SH-SY5Y (cell line): ENCODE measurements around the gene IRF2BP2.

Experiments used
- GATA2 ChIP-seq: IDR thresholded peaks from 2 replicates; pipeline ENCODE4 v1.6.1; 2011; ENCODE audit warnings: mild to moderate bottlenecking, low read depth, low read length
- GATA3 ChIP-seq: IDR thresholded peaks from 2 replicates; pipeline ENCODE4 v1.6.1; 2011; ENCODE audit warnings: low read depth, mild to moderate bottlenecking, low read length, moderate library complexity

IRF2BP2 gene

GRCh38 chr1:234603221-234604204 lies 6.5 kb downstream of the IRF2BP2 start:
- TF ChIP-seq GATA2 (peak; percentile 74), GATA3 (no peak; the same call in 1 of the 2 replicates)

GRCh38 chr1:234602334-234603220 lies 7.4 kb downstream of the IRF2BP2 start:
- TF ChIP-seq GATA3 (no peak), GATA2 (no peak)

GRCh38 chr1:234601301-234602017 lies 8.5 kb downstream of the IRF2BP2 start:
- TF ChIP-seq GATA2 (peak; percentile 96), GATA3 (peak; percentile 98)

GRCh38 chr1:234600418-234601281 lies 9.3 kb downstream of the IRF2BP2 start:
- no peak for TF ChIP-seq GATA3
- TF ChIP-seq GATA2: peak; percentile 76

GRCh38 chr1:234599617-234600417 lies 10.2 kb downstream of the IRF2BP2 start:
- TF ChIP-seq GATA3: no peak

GRCh38 chr1:234598974-234599616 lies 10.9 kb downstream of the IRF2BP2 start:
- no peak for TF ChIP-seq GATA3
- TF ChIP-seq GATA2: no peak

GRCh38 chr1:234597894-234598293 lies 12.1 kb downstream of the IRF2BP2 start:
- TF ChIP-seq GATA2: no peak
- TF ChIP-seq GATA3: no peak

- TF ChIP-seq GATA3 (no peak), GATA2 (no peak)
Observed at GRCh38 chr1:234595899-234596298, 14.1 kb downstream of the IRF2BP2 start.

- TF ChIP-seq GATA2 (no peak), GATA3 (no peak)
Observed at GRCh38 chr1:234593771-234594504, 16.0 kb downstream of the IRF2BP2 start.

- TF ChIP-seq GATA2 (no peak), GATA3 (no peak)
Observed at GRCh38 chr1:234593109-234593508, 16.9 kb downstream of the IRF2BP2 start.

GRCh38 chr1:234592240-234592639 lies 17.7 kb downstream of the IRF2BP2 start:
- TF ChIP-seq GATA2: no peak
- no peak for TF ChIP-seq GATA3

GRCh38 chr1:234591131-234591530 lies 18.8 kb downstream of the IRF2BP2 start:
- TF ChIP-seq GATA2 (no peak), GATA3 (no peak)
